Lower leg skin (tissue), 4 donors: Measurements from ENCODE around the gene C10orf71. TPM values are rescaled to one million over a fixed set of nuclear protein-coding genes. Genes with fewer than 3 reads are reported as not detected.

Source experiments
- DNase-seq, 2 donors: peaks; one replicate each; pipeline ENCODE4 v3.0.0-alpha.2; 2019; ENCODE audit warnings: low spot score in 2 of 2
- H3K4me3 ChIP-seq: fragments of 200-600 bp; sonication (generic); 2 replicates; pipeline ENCODE4 v1.5.1; 2017; ENCODE audit warnings: mild to moderate bottlenecking, low read depth; ENCODE audit not compliant: poor library complexity, severe bottlenecking
- POLR2A ChIP-seq, 2 donors: fragments of 450-650 bp; IDR thresholded peaks; one replicate each; pipeline ENCODE4 v1.6.1; 2016 to 2017; ENCODE audit warnings: antibody characterized with exemption in 2 of 2, mild to moderate bottlenecking in 1 of 2, moderate library complexity in 1 of 2
- WGBS, 2 donors: methylation state at CpG; one replicate each; pipeline ENCODE4 v1.1.5; 2018; 5-methylcytosine and 5-hydroxymethylcytosine counted together
- intact Hi-C: fragments of 100-400 bp; cut with DNase I; formaldehyde crosslinking; loops from one replicate; pipeline ENCODE4 v1.15.0; 2023; ENCODE audit warnings: low total_unique reads
- total RNA-seq, 4 donors: library from RNA; depleted of rRNA; stranded (reverse); fragments of >200 nt; gene quantifications; one replicate each; pipeline ENCODE4 v1.1.0, GENCODE V29; 2016
- TF ChIP-seq, protein P1 (sequence below), 3 donors: fragments of 450-650 bp; IDR thresholded peaks; one replicate each; pipeline ENCODE4 v1.5.1; 2016; ENCODE audit warnings: antibody characterized with exemption in 3 of 3, mild to moderate bottlenecking in 3 of 3, moderate library complexity in 2 of 3

C10orf71 gene
- total RNA-seq, 4 donors from 2014 or later = not detected

DNA sequence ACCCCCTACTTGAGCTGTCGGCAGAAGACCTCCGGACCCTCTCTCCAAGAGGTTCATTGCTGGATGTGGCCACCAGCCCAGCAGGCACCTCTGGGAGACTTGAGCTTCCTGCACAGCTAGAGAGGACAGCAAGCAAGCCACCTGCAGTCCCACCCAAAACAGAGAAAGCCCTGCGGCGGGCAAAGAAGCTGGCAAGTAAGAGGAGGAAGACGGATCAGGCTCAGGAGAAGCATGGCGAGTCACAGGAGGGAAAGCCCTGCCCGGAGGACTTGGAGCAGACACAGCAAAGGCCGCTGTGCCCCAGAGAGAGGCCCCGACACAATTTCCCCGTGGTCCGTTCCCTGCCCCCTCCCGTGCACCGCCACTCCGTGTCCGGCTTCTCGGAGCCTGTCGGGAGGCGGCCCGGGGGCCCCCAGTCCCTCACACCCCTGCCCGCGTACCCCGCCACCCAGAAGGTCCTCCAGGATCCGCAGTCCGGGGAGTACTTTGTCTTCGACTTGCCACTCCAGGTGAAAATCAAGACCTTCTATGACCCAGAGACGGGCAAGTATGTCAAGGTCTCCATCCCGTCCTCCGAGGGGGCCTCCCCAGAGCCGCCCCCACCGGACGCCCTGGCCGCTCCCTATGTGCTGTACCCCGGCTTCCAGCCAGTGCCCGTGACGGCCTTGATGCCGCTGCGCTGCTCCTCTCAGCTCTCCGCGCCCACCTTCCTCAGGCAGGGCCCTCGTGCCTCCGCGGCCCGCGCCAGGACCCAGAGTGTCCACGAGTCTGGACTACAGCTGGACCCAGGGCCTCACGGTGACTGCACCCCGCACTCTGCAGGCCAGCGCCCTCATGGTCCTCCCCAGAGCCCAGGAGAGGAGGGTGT is 27.2 kb downstream of the C10orf71 start:
- TF ChIP-seq POLR2A (IDR thresholded peaks at IDR 0.05) = no peak
- peak in 1 of 2 donors; percentile 73 for DNase-seq
- 92 to 95% methylated on average over 45 to 48 of the region's 48 CpGs for WGBS, 2 donors
- no peak overlapping the region for H3K4me3 ChIP-seq
- intact Hi-C loops = no loop called here

DNA sequence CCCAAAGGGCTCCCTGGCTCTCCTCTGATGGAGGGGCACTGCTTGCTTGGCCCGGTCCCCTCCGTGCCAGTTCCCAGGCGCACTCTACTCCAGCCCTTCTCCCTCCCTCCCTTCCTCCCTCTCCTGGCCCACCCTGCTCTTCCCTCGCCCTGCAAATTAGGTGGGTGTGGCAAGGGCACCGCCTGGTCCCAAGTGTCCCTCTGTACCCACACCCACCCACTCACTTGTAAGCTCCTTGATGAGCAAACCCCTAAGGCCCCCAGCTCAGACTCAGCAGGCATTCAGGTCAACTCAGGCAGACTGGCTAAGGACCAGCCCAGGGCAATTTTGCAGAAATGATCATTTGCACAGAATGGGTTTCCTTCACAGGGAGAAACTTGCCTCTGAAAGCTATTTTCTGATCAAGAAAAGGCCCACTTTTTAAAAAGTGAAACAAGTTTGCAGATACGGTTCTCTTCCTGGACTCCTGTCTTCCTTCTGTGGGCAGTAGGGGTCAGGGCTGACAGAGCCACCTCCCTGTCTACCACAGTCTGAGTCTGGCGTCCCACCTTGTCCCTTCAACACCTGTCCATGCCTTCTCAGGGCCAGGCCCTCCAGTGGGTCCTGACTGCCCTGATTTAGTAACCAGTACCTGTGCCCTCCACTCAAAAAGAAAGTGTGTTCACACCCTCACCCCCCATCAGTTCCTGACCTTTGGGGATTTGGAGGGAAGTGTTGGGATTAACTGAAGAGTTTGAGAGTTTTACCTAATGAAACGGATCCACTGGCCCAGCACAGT is 28.3 kb downstream of the C10orf71 start:
- peak in 1 of 2 donors; percentile 56 for DNase-seq
- intact Hi-C loops = no loop called here
- TF ChIP-seq, protein P1, sequence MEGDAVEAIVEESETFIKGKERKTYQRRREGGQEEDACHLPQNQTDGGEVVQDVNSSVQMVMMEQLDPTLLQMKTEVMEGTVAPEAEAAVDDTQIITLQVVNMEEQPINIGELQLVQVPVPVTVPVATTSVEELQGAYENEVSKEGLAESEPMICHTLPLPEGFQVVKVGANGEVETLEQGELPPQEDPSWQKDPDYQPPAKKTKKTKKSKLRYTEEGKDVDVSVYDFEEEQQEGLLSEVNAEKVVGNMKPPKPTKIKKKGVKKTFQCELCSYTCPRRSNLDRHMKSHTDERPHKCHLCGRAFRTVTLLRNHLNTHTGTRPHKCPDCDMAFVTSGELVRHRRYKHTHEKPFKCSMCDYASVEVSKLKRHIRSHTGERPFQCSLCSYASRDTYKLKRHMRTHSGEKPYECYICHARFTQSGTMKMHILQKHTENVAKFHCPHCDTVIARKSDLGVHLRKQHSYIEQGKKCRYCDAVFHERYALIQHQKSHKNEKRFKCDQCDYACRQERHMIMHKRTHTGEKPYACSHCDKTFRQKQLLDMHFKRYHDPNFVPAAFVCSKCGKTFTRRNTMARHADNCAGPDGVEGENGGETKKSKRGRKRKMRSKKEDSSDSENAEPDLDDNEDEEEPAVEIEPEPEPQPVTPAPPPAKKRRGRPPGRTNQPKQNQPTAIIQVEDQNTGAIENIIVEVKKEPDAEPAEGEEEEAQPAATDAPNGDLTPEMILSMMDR (IDR thresholded peaks at IDR 0.05) = no peak
- no peak for TF ChIP-seq POLR2A (IDR thresholded peaks at IDR 0.05)
- 78 to 86% methylated on average over 8 of the region's 8 CpGs for WGBS, 2 donors
- H3K4me3 ChIP-seq = no peak overlapping the region

DNA sequence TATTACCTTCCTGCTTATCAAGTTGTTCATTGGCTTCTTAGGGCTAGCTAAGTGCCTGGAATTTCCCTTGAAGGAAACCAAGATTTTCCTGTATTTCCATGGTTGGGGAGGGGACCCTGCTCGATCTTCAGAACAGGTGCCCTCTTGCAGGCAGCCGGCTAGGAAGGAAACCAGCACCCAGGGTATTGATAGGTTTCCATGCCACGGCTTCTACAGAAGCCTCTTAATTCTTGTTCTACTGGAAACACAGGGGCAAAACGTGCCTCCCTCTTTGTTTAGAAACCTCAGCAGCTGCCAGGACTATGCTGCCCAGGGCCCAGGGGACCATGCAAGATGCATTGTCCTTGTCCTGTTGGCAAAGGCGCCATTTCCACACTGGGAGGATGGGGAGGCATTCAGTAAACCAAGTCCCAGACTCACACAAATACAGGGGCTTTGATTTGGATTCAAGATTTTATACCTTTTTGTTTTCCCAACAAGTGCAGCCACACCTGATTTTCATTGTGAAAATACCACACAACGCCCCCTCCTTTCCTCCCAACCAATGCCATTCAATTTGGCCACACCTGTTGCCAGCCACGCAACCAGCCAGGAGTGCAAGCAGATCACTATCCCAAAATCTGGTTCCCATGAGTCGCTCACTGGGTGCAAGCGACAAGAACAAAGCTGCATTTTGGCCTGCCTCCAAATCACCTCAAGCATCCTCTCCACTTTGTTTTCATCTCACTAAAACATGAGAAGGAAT is 29.6 kb downstream of the C10orf71 start:
- WGBS, 2 donors = 49 to 55% methylated on average over 9 of the region's 9 CpGs
- intact Hi-C loops = no loop called here
- H3K4me3 ChIP-seq = no peak overlapping the region
- TF ChIP-seq POLR2A (IDR thresholded peaks at IDR 0.05) = no peak
- TF ChIP-seq, protein P1 (IDR thresholded peaks at IDR 0.05) = no peak
- peak in 1 of 2 donors; percentile 75 for DNase-seq

DNA sequence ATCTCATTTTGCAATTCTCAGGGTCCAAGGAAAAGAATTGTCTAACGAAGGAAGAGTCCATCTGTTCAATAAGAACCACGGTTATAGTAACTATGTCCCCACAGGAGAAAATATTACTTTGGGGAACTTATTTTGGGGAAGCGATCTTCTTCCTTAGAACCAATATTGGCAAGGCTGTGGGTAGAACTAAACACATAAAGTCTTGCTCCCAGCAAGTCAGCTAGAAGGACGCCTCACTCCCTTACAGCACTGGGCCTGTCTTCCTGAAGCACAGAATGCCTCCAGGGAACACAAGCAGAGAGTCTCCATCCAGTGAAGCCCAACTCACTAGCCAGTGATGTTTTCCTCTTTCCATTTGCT is 30.2 kb downstream of the C10orf71 start:
- TF ChIP-seq POLR2A (IDR thresholded peaks at IDR 0.05) = no peak
- TF ChIP-seq, protein P1 (IDR thresholded peaks at IDR 0.05) = no peak
- WGBS, 2 donors = 52 to 73% methylated on average over 4 of the region's 4 CpGs
- peak in 1 of 2 donors; percentile 50 for DNase-seq

DNA sequence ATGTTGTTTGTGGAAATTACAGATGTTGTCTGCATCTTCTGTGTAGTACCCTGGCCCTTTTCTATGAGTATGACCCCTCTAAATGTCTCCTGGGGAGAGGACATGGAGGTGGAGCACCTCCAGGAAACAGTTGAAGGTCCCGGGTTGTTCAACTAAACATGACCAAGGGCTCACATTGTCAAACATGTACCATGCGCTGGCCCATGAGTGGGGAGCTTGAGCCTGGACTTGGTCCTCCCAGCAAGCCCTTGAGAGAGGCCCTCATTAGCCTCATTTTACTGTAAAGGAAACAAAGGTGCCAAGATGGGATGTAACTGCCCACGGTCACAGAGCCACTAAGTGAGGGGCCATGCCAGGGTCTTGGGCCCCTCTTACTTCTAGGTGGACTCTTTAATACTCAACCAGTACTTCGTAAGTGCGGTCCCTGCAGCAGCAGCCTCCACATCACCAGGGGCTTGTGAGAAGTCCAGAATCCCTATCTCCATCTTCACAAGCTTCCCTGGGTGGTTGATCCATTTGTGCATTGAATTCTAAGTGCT is 31.2 kb downstream of the C10orf71 start:
- WGBS, 2 donors = 87 to 90% methylated on average over 5 of the region's 5 CpGs
- intact Hi-C loops = no loop called here
- TF ChIP-seq, protein P1 (IDR thresholded peaks at IDR 0.05) = no peak
- no peak for TF ChIP-seq POLR2A (IDR thresholded peaks at IDR 0.05)
- H3K4me3 ChIP-seq = no peak overlapping the region
- DNase-seq = peak in 1 of 2 donors; percentile 49

More for the DNA sequence above, 30.2 kb downstream of the C10orf71 start:
- H3K4me3 ChIP-seq = no peak overlapping the region
- intact Hi-C loops = no loop called here
